Lung (tissue), 12 donors: Measurements from ENCODE around the gene XRCC1. TPM values are rescaled to one million over a fixed set of nuclear protein-coding genes. Genes with fewer than 3 reads are reported as not detected.
"Not testable (repeated sequence)": the region's sequence is repeated elsewhere in the genome, so short reads cannot be mapped to it uniquely, and the experiment has no call there.

Experiments
- ATAC-seq: fragments of 200-7000 bp; cut with Tn5 transposase; one replicate; pipeline ENCODE4 v1.9.1; 2020; ENCODE audit warnings: moderate number of reproducible peaks; ENCODE audit not compliant: insufficient read depth, low FRiP score
- DNase-seq, 3 donors: peaks; one replicate each; pipeline ENCODE4 v3.0.0-alpha.2; 2013 to 2017
- H3K27ac ChIP-seq, 2 donors: one replicate each; pipeline ENCODE4 v1.5.1; 2013; ENCODE audit warnings: mild to moderate bottlenecking in 2 of 2, moderate library complexity in 2 of 2, control low read depth in 1 of 2, inconsistent platforms in 1 of 2, low read depth in 1 of 2, low read length in 1 of 2
- H3K27me3 ChIP-seq, 3 donors: one replicate each; pipeline ENCODE4 v1.5.1; 2013; ENCODE audit warnings: low read length in 2 of 3; ENCODE audit not compliant: control insufficient read depth in 3 of 3, insufficient read depth in 3 of 3
- H3K36me3 ChIP-seq, 4 donors: one replicate each; pipeline ENCODE4 v1.5.1; 2013; ENCODE audit warnings: low read length in 4 of 4, mild to moderate bottlenecking in 1 of 4, moderate library complexity in 1 of 4; ENCODE audit not compliant: control insufficient read depth in 4 of 4, insufficient read depth in 4 of 4
- H3K4me1 ChIP-seq, 5 donors: one replicate each; pipeline ENCODE4 v1.5.1; 2013; ENCODE audit warnings: low read length in 5 of 5, mild to moderate bottlenecking in 2 of 5, moderate library complexity in 1 of 5; ENCODE audit not compliant: control insufficient read depth in 5 of 5, insufficient read depth in 5 of 5
- H3K4me3 ChIP-seq: one replicate; pipeline ENCODE4 v1.5.1; 2013; ENCODE audit warnings: mild to moderate bottlenecking, control low read depth, moderate library complexity
- H3K9ac ChIP-seq, 2 donors: one replicate each; pipeline ENCODE4 v1.5.1; 2013; ENCODE audit warnings: low read length in 2 of 2, control low read depth in 1 of 2; ENCODE audit not compliant: insufficient read depth in 1 of 2
- H3K9me3 ChIP-seq, 4 donors: one replicate each; pipeline ENCODE4 v1.5.1; 2013; ENCODE audit warnings: low read length in 3 of 4, mild to moderate bottlenecking in 1 of 4, moderate library complexity in 1 of 4; ENCODE audit not compliant: control insufficient read depth in 4 of 4, insufficient read depth in 3 of 4
- WGBS, 2 donors: extraction: QIAGEN DNeasy Blood & Tissue Kit; methylation state at CpG; one replicate each; pipeline ENCODE4 v1.1.7; 2013; 5-methylcytosine and 5-hydroxymethylcytosine counted together
- polyA plus RNA-seq, 2 donors: library from polyadenylated mRNA; stranded (reverse); fragments of 200-250 nt; gene quantifications; one replicate each; pipeline ENCODE4 v1.2.1, GENCODE V29; 2013
- total RNA-seq, 2 donors: library from RNA; depleted of rRNA in 1 of 2; stranded (reverse); fragments of >200 nt in 1 of 2; gene quantifications; one replicate each; pipeline ENCODE4 v1.2.1, GENCODE V29; 2014 to 2021
- TF ChIP-seq, protein P1 (sequence below): IDR thresholded peaks from 2 replicates; pipeline ENCODE4 v1.5.1; 2012; ENCODE audit warnings: mild to moderate bottlenecking; ENCODE audit errors: control extremely low read depth, extremely low read depth
- donor health status: control.
- donor health status: control.
- donor health status: Bipolar disorder and iron deficiency.
- donor health status: healthy.
- donor health status: DM: yes; HTN: yes; CAD: no.

The XRCC1 gene
- total and polyA plus RNA-seq, 4 donors = 15.4 to 32.2 (median 24.5) TPM

DNA sequence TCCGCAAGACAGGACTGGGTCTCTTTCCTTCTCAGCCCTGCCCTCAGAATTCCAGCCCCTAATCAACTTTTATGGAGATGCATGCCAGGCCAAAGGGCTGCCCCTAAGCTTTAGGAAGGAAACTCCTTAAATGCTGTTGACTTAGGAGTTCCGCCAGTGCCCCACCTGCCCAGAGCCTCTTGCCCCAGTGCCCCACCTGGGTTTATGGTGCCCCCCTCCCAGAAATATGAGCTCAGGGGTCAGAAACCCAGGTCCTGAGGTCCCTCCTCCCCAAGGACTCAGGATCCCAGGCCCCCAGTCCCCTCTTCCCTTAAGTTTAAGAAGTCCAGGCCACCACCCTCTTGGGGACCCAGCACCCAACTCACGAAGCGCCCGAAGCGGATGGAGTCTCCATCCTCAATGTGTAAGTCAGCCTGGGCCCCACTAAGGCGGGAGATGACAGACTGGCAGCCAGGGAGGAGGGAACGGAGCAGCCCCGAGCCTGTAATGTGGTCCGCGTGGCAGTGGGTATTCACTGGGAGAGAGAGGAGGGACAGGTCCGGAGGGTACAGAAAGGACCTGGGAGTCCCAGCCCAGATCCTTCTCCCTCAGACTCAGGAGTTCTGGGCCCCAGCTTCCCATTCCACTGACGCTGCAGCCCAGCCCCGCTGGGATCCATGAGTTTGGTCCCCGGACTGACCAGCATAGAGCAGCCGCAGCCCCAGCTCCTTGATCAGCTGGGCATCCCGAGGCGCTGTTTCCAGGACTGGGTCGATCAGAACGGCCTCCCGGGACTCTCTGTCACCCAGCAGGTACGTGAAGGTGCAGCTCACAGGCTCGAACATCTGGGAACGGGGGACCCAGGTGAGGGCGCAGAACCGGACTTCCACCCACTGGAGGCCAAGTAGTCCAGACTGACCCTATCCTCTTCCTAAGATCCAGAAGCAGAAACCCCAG, 49.2 kb downstream of the XRCC1 start:
- ATAC-seq (peak; percentile 15), DNase-seq (peak in 2 of 3 donors; percentile 14 to 27)
- H3K9ac ChIP-seq = peak overlapping the region; percentile 48 to 67
- H3K27me3 ChIP-seq = no peaks in the 10 kb centered on the region
- TF ChIP-seq, protein P1, sequence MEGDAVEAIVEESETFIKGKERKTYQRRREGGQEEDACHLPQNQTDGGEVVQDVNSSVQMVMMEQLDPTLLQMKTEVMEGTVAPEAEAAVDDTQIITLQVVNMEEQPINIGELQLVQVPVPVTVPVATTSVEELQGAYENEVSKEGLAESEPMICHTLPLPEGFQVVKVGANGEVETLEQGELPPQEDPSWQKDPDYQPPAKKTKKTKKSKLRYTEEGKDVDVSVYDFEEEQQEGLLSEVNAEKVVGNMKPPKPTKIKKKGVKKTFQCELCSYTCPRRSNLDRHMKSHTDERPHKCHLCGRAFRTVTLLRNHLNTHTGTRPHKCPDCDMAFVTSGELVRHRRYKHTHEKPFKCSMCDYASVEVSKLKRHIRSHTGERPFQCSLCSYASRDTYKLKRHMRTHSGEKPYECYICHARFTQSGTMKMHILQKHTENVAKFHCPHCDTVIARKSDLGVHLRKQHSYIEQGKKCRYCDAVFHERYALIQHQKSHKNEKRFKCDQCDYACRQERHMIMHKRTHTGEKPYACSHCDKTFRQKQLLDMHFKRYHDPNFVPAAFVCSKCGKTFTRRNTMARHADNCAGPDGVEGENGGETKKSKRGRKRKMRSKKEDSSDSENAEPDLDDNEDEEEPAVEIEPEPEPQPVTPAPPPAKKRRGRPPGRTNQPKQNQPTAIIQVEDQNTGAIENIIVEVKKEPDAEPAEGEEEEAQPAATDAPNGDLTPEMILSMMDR = no peak
- WGBS, 2 donors = 1 to 2% methylated on average over 26 of the region's 26 CpGs
- H3K36me3 ChIP-seq = no peaks in the 10 kb centered on the region
- H3K4me1 ChIP-seq = peaks cover 0 to 27% (median 6%) of the 10 kb centered on the region in 5 donors
- H3K4me3 ChIP-seq = peak overlapping the region; percentile 46
- no peaks in the 10 kb centered on the region for H3K9me3 ChIP-seq
- peak overlapping the region; percentile 61 to 80 for H3K27ac ChIP-seq

DNA sequence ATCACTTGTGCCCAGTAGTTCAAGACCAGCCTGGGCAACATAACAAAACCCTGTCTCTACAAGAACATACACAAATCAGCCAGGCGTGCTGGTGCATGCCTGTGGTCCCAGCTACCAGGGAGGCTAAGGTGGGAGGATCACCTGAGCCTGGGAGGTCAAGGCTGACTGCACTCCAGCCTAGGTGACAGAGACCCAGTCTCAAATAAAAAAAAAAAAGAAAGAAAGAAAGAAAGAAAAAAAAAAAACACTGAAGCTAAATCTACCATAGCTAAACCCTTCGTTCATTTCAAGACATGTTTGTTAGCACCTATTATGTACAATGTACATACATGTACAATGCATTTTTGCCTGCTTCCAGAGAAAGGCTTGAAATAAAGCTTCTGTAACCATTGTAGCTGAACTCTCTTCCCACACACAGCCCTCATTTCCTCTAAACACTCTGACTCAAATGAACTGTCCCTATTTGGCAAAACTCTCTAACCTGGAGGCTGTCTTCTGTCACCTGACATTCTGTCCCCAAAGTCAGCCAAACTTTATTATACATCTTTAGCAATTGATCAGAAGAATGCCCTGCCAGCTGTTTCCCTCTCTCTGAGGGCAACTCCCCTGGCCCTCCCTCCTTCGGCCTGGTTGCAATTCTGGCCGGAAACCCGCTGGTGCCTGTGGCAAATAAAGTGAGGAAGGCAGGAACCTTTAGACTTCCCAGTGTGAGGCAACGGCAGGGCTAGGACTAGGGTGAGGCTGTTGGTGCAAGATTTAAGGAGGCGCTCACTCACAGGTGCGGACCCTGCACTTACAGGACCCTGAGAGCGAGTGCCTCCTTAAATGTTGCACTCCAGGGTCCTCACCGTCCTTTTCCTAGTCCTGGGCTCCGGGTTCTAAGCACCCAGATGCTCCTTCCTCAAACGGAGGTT, 50.1 kb downstream of the XRCC1 start:
- Histone ChIP-seq H3K9me3 (no peaks in the 10 kb centered on the region), H3K9ac (peak overlapping the region in 1 of 2 donors; percentile 28), H3K36me3 (no peaks in the 10 kb centered on the region), H3K4me3 (peak overlapping the region; percentile 46), H3K27me3 (no peaks in the 10 kb centered on the region), H3K27ac (peak overlapping the region in 1 of 2 donors; percentile 74), H3K4me1 (peaks cover 0 to 27% (median 6%) of the 10 kb centered on the region in 5 donors)
- ATAC-seq (peak; percentile 31), DNase-seq (peak in 2 of 3 donors; percentile 27 to 39)
- WGBS, 2 donors = 8 to 12% methylated on average over 12 of the region's 12 CpGs
- TF ChIP-seq, protein P1 = no peak

DNA sequence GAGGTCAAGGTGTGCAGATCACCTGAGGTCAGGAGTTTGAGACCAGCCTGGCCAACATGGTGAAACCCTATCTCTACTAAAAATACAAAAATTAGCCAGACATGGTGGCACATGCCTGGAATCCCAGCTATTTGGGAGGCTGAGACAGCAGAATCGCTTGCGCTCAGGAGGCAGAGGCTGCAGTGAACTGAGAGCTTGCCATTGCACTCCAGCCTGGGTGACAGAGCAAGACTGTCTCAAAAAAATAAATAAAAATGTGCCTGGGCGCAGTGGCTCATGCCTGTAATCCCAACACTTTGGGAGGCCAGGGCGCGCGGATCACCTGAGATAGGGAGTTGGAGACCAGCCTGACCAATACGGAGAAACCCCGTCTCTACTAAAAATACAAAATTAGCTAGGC, 51.6 kb downstream of the XRCC1 start:
- not testable (repeated sequence) for H3K36me3 ChIP-seq, H3K4me3 ChIP-seq, H3K27me3 ChIP-seq, DNase-seq, H3K9ac ChIP-seq, H3K9me3 ChIP-seq, H3K27ac ChIP-seq, ATAC-seq
- peaks cover 0 to 27% (median 6%) of the 10 kb centered on the region in 5 donors for H3K4me1 ChIP-seq
- WGBS, 2 donors = 98 to 99% methylated on average over 8 of the region's 8 CpGs

DNA sequence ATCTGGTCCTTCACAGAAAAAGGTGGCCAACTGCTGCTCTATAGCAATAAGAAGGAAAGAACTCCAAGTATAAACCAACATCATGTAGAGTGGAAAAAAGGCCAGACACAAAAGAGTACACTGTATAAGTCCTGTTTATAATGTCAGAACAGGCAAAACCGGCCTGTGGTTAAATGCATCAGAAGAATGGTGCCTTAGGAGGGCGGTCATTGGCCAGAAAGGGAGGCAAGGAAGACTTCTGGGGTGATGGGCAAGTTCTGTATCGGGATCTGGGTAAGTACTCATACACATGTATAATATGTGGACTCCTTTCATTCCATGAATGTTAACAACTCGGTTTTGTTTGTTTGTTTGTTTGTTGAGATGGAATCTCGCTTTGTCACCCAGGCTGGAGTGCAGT, 52.4 kb downstream of the XRCC1 start:
- no peak overlapping the region for H3K27ac ChIP-seq
- H3K4me3 ChIP-seq = no peak overlapping the region
- H3K9me3 ChIP-seq = no peaks in the 10 kb centered on the region
- peaks cover 0 to 23% (median 6%) of the 10 kb centered on the region in 5 donors for H3K4me1 ChIP-seq
- DNase-seq = no peak
- no peaks in the 10 kb centered on the region for H3K27me3 ChIP-seq
- TF ChIP-seq, protein P1 = no peak
- WGBS, 2 donors = 80 to 89% methylated on average over 5 of the region's 5 CpGs
- no peak overlapping the region for H3K9ac ChIP-seq
- no peak for ATAC-seq
- H3K36me3 ChIP-seq = no peaks in the 10 kb centered on the region
